Chondrocyte (in vitro differentiated cells): ENCODE measurements around the gene GRAMD4. TPM values are rescaled to one million over a fixed set of nuclear protein-coding genes. Genes with fewer than 3 reads are reported as not detected.
A peak's percentile ranks its signal among the peaks of the same experiment; 100 is the strongest.

Source experiments
- DNase-seq: peaks from one replicate; pipeline ENCODE4 v3.0.0; 2021; ENCODE audit warnings: mixed read lengths, low spot score
- H3K27ac Mint-ChIP-seq: one replicate; pipeline ENCODE4 v1.8.0; 2021; ENCODE audit warnings: mild to moderate bottlenecking, moderate library complexity, mixed read lengths; ENCODE audit not compliant: unreplicated experiment
- H3K27me3 Mint-ChIP-seq: 2 replicates; pipeline ENCODE4 v1.8.0; 2021; ENCODE audit warnings: low read depth, mixed read lengths
- H3K36me3 Mint-ChIP-seq: 2 replicates; pipeline ENCODE4 v1.8.0; 2021; ENCODE audit warnings: low read depth, mixed read lengths
- H3K4me1 Mint-ChIP-seq: 2 replicates; pipeline ENCODE4 v1.8.0; 2021; ENCODE audit warnings: low read depth, mild to moderate bottlenecking, mixed read lengths
- H3K4me3 Mint-ChIP-seq: one replicate; pipeline ENCODE4 v1.8.0; 2021; ENCODE audit warnings: mild to moderate bottlenecking, moderate library complexity, mixed read lengths; ENCODE audit not compliant: unreplicated experiment
- H3K9me3 Mint-ChIP-seq: 2 replicates; pipeline ENCODE4 v1.8.0; 2021; ENCODE audit warnings: low read depth, mixed read lengths
- CTCF ChIP-seq: fragments of 200-600 bp; sonication (generic); IDR thresholded peaks from 2 replicates; pipeline ENCODE4 v1.5.0; 2021; ENCODE audit warnings: antibody characterized with exemption, mild to moderate bottlenecking, moderate library complexity
- total RNA-seq: library from RNA; stranded (reverse); gene quantifications from 3 replicates; pipeline ENCODE4 v1.2.1, GENCODE V29; 2021

The GRAMD4 gene
- total RNA-seq, 1 donor from 2014 or later, result 31.7 TPM

GRCh38 chr22:46596032-46596441 is 24.1 kb upstream of the GRAMD4 start:
- H3K27ac Mint-ChIP-seq, result no peak overlapping the region
- peaks cover 20% of the 10 kb centered on the region for H3K4me1 Mint-ChIP-seq
- H3K36me3 Mint-ChIP-seq, result no peaks in the 10 kb centered on the region
- no peaks in the 10 kb centered on the region for H3K9me3 Mint-ChIP-seq
- no peaks in the 10 kb centered on the region for H3K27me3 Mint-ChIP-seq
- DNase-seq, result no peak
- TF ChIP-seq CTCF, result no peak
- no peak overlapping the region for H3K4me3 Mint-ChIP-seq

GRCh38 chr22:46596819-46597218 is 23.4 kb upstream of the GRAMD4 start:
- H3K9me3 Mint-ChIP-seq, result no peaks in the 10 kb centered on the region
- peaks cover 16% of the 10 kb centered on the region for H3K4me1 Mint-ChIP-seq
- H3K27ac Mint-ChIP-seq, result no peak overlapping the region
- DNase-seq, result no peak
- H3K27me3 Mint-ChIP-seq, result no peaks in the 10 kb centered on the region
- H3K36me3 Mint-ChIP-seq, result no peaks in the 10 kb centered on the region
- no peak overlapping the region for H3K4me3 Mint-ChIP-seq
- no peak for TF ChIP-seq CTCF

- Mint-ChIP-seq H3K27ac (no peak overlapping the region), H3K36me3 (no peaks in the 10 kb centered on the region), H3K27me3 (no peaks in the 10 kb centered on the region), H3K4me1 (peaks cover 2% of the 10 kb centered on the region), H3K4me3 (no peak overlapping the region), H3K9me3 (no peaks in the 10 kb centered on the region)
- no peak for TF ChIP-seq CTCF
- no peak for DNase-seq
These were observed 22.0 kb upstream of the GRAMD4 start for GRCh38 chr22:46598224-46598623.

GRCh38 chr22:46598737-46599424 is 21.3 kb upstream of the GRAMD4 start:
- DNase-seq, result peak; percentile 74
- Mint-ChIP-seq H3K27me3 (no peaks in the 10 kb centered on the region), H3K9me3 (no peaks in the 10 kb centered on the region), H3K27ac (no peak overlapping the region), H3K4me1 (peaks cover 2% of the 10 kb centered on the region), H3K4me3 (no peak overlapping the region), H3K36me3 (no peaks in the 10 kb centered on the region)
- TF ChIP-seq CTCF, result no peak

- Mint-ChIP-seq H3K4me3 (no peak overlapping the region), H3K36me3 (no peaks in the 10 kb centered on the region), H3K27ac (no peak overlapping the region), H3K27me3 (no peaks in the 10 kb centered on the region), H3K9me3 (no peaks in the 10 kb centered on the region), H3K4me1 (peaks cover 9% of the 10 kb centered on the region)
- TF ChIP-seq CTCF, result no peak
- no peak for DNase-seq
These were observed 19.9 kb upstream of the GRAMD4 start for GRCh38 chr22:46600273-46600796.
